Measurements from ENCODE around the gene AMOT. TPM values are rescaled to one million over a fixed set of nuclear protein-coding genes. Genes with fewer than 3 reads are reported as not detected.

The AMOT gene
- total RNA-seq, 2 donors from 2014 or later, result 1.4 to 2.7 TPM

GRCh38 chrX:112774142-112774541, 66.5 kb downstream of the AMOT start:
- H3K9me3 ChIP-seq (ENCODE audit: control insufficient read depth, low read length, poor library complexity, severe bottlenecking), result no peaks in the 10 kb centered on the region
- Mint-ChIP-seq H3K4me1 (no peaks in the 10 kb centered on the region), H3K36me3 (ENCODE audit: low read depth) (no peaks in the 10 kb centered on the region), H3K27me3 (no peaks in the 10 kb centered on the region), H3K4me3 (no peak overlapping the region), H3K27ac (no peak overlapping the region)
- ATAC-seq (no peak), DNase-seq (no peak)

- H3K4me3 Mint-ChIP-seq, result no peak overlapping the region
- peaks cover 2% of the 10 kb centered on the region for H3K4me1 Mint-ChIP-seq
- no peaks in the 10 kb centered on the region for H3K9me3 ChIP-seq (ENCODE audit: control insufficient read depth, low read length, poor library complexity, severe bottlenecking)
- no peaks in the 10 kb centered on the region for H3K27me3 Mint-ChIP-seq
- no peaks in the 10 kb centered on the region for H3K36me3 Mint-ChIP-seq (ENCODE audit: low read depth)
- no peak overlapping the region for H3K27ac Mint-ChIP-seq
- DNase-seq (no peak), ATAC-seq (no peak)
These were observed 71.6 kb downstream of the AMOT start for GRCh38 chrX:112769034-112769433.

- Mint-ChIP-seq H3K27me3 (no peaks in the 10 kb centered on the region), H3K36me3 (ENCODE audit: low read depth) (no peaks in the 10 kb centered on the region), H3K27ac (no peak overlapping the region), H3K4me1 (peaks cover 2% of the 10 kb centered on the region), H3K4me3 (no peak overlapping the region)
- H3K9me3 ChIP-seq (ENCODE audit: control insufficient read depth, low read length, poor library complexity, severe bottlenecking), result no peaks in the 10 kb centered on the region
- DNase-seq (no peak), ATAC-seq (no peak)
These were observed 72.1 kb downstream of the AMOT start for GRCh38 chrX:112768563-112768962.

GRCh38 chrX:112766774-112767173, 73.9 kb downstream of the AMOT start:
- no peak overlapping the region for H3K4me3 Mint-ChIP-seq
- peaks cover 2% of the 10 kb centered on the region for H3K4me1 Mint-ChIP-seq

GRCh38 chrX:112761242-112762207, 79.1 kb downstream of the AMOT start:
- H3K27me3 Mint-ChIP-seq, result peaks cover 11% of the 10 kb centered on the region
- peaks cover 4% of the 10 kb centered on the region for H3K4me1 Mint-ChIP-seq
- DNase-seq, result no peak
- no peaks in the 10 kb centered on the region for H3K36me3 Mint-ChIP-seq (ENCODE audit: low read depth)
- no peak overlapping the region for H3K27ac Mint-ChIP-seq
- no peaks in the 10 kb centered on the region for H3K9me3 ChIP-seq (ENCODE audit: control insufficient read depth, low read length, poor library complexity, severe bottlenecking)
- no peak for ATAC-seq
- no peak overlapping the region for H3K4me3 Mint-ChIP-seq

More at GRCh38 chrX:112766774-112767173, 73.9 kb downstream of the AMOT start:
- Mint-ChIP-seq H3K27me3 (no peaks in the 10 kb centered on the region), H3K27ac (no peak overlapping the region), H3K36me3 (ENCODE audit: low read depth) (no peaks in the 10 kb centered on the region)
- no peaks in the 10 kb centered on the region for H3K9me3 ChIP-seq (ENCODE audit: control insufficient read depth, low read length, poor library complexity, severe bottlenecking)
- DNase-seq (no peak), ATAC-seq (no peak)

- Mint-ChIP-seq H3K27me3 (peaks cover 11% of the 10 kb centered on the region), H3K4me3 (no peak overlapping the region), H3K4me1 (peaks cover 4% of the 10 kb centered on the region), H3K36me3 (ENCODE audit: low read depth) (no peaks in the 10 kb centered on the region), H3K27ac (no peak overlapping the region)
- DNase-seq, result no peak
- no peaks in the 10 kb centered on the region for H3K9me3 ChIP-seq (ENCODE audit: control insufficient read depth, low read length, poor library complexity, severe bottlenecking)
- no peak for ATAC-seq
These were observed 79.9 kb downstream of the AMOT start for GRCh38 chrX:112760697-112761096.

- no peaks in the 10 kb centered on the region for H3K9me3 ChIP-seq (ENCODE audit: control insufficient read depth, low read length, poor library complexity, severe bottlenecking)
- H3K27ac Mint-ChIP-seq, result no peak overlapping the region
- no peak for DNase-seq
- peaks cover 11% of the 10 kb centered on the region for H3K27me3 Mint-ChIP-seq
- no peaks in the 10 kb centered on the region for H3K36me3 Mint-ChIP-seq (ENCODE audit: low read depth)
- peaks cover 2% of the 10 kb centered on the region for H3K4me1 Mint-ChIP-seq
- ATAC-seq, result no peak
- no peak overlapping the region for H3K4me3 Mint-ChIP-seq
These were observed 80.7 kb downstream of the AMOT start for GRCh38 chrX:112759966-112760365.

- Mint-ChIP-seq H3K4me1 (peaks cover 2% of the 10 kb centered on the region), H3K27me3 (peaks cover 11% of the 10 kb centered on the region), H3K36me3 (ENCODE audit: low read depth) (no peaks in the 10 kb centered on the region), H3K4me3 (no peak overlapping the region), H3K27ac (no peak overlapping the region)
- no peak for ATAC-seq
- DNase-seq, result no peak
- H3K9me3 ChIP-seq (ENCODE audit: control insufficient read depth, low read length, poor library complexity, severe bottlenecking), result no peaks in the 10 kb centered on the region
These were observed 81.1 kb downstream of the AMOT start for GRCh38 chrX:112759512-112759911.

- ATAC-seq (no peak), DNase-seq (no peak)
- no peak overlapping the region for H3K4me3 Mint-ChIP-seq
- peaks cover 2% of the 10 kb centered on the region for H3K4me1 Mint-ChIP-seq
- H3K36me3 Mint-ChIP-seq (ENCODE audit: low read depth), result no peaks in the 10 kb centered on the region
- H3K9me3 ChIP-seq (ENCODE audit: control insufficient read depth, low read length, poor library complexity, severe bottlenecking), result no peaks in the 10 kb centered on the region
- H3K27me3 Mint-ChIP-seq, result peaks cover 11% of the 10 kb centered on the region
- no peak overlapping the region for H3K27ac Mint-ChIP-seq
These were observed 82.7 kb downstream of the AMOT start for GRCh38 chrX:112757946-112758345.

GRCh38 chrX:112753116-112753515, 87.5 kb downstream of the AMOT start:
- no peaks in the 10 kb centered on the region for H3K36me3 Mint-ChIP-seq (ENCODE audit: low read depth)
- no peaks in the 10 kb centered on the region for H3K9me3 ChIP-seq (ENCODE audit: control insufficient read depth, low read length, poor library complexity, severe bottlenecking)
- H3K4me3 Mint-ChIP-seq, result no peak overlapping the region
- H3K27ac Mint-ChIP-seq, result no peak overlapping the region
- H3K4me1 Mint-ChIP-seq, result peaks cover 2% of the 10 kb centered on the region
- no peak for DNase-seq
- peaks cover 6% of the 10 kb centered on the region for H3K27me3 Mint-ChIP-seq
- ATAC-seq, result no peak

GRCh38 chrX:112751076-112751475, 89.6 kb downstream of the AMOT start:
- Mint-ChIP-seq H3K4me3 (no peak overlapping the region), H3K4me1 (no peaks in the 10 kb centered on the region), H3K27me3 (no peaks in the 10 kb centered on the region), H3K36me3 (ENCODE audit: low read depth) (no peaks in the 10 kb centered on the region), H3K27ac (no peak overlapping the region)
- ATAC-seq (no peak), DNase-seq (no peak)
- no peaks in the 10 kb centered on the region for H3K9me3 ChIP-seq (ENCODE audit: control insufficient read depth, low read length, poor library complexity, severe bottlenecking)

- DNase-seq (no peak), ATAC-seq (no peak)
- H3K4me1 Mint-ChIP-seq, result no peaks in the 10 kb centered on the region
- H3K27me3 Mint-ChIP-seq, result no peaks in the 10 kb centered on the region
- H3K9me3 ChIP-seq (ENCODE audit: control insufficient read depth, low read length, poor library complexity, severe bottlenecking), result no peaks in the 10 kb centered on the region
- H3K36me3 Mint-ChIP-seq (ENCODE audit: low read depth), result no peaks in the 10 kb centered on the region
- no peak overlapping the region for H3K27ac Mint-ChIP-seq
- H3K4me3 Mint-ChIP-seq, result no peak overlapping the region
These were observed 93.6 kb downstream of the AMOT start for GRCh38 chrX:112746812-112747595.

GRCh38 chrX:112738347-112739033, 102.1 kb downstream of the AMOT start:
- H3K27me3 Mint-ChIP-seq, result peaks cover 5% of the 10 kb centered on the region
- H3K4me1 Mint-ChIP-seq, result peaks cover 4% of the 10 kb centered on the region
- ATAC-seq (no peak), DNase-seq (no peak)
- H3K36me3 Mint-ChIP-seq (ENCODE audit: low read depth), result peaks cover 2% of the 10 kb centered on the region
- no peak overlapping the region for H3K27ac Mint-ChIP-seq
- no peaks in the 10 kb centered on the region for H3K9me3 ChIP-seq (ENCODE audit: control insufficient read depth, low read length, poor library complexity, severe bottlenecking)
- H3K4me3 Mint-ChIP-seq, result no peak overlapping the region
